RWPE2 (cell line): ENCODE data around the gene LTBP2.

Experiments
- ATAC-seq: fragments of 200-7000 bp; cut with Tn5 transposase; 3 replicates; pipeline ENCODE4 v1.9.1; 2021; ENCODE audit warnings: low read depth
- DNase-seq: peaks from one replicate; pipeline ENCODE4 v3.0.0-alpha.2; 2020; ENCODE audit warnings: low spot score
- H3K27ac ChIP-seq: fragments of 450-650 bp; 2 replicates; pipeline ENCODE4 v1.5.1; 2017; ENCODE audit warnings: mild to moderate bottlenecking; ENCODE audit not compliant: poor library complexity, severe bottlenecking
- H3K27me3 ChIP-seq: fragments of 250-450 bp; sonication (Bioruptor Pico); 2 replicates; pipeline ENCODE4 v1.5.1; 2021; ENCODE audit warnings: mild to moderate bottlenecking, moderate library complexity; ENCODE audit not compliant: insufficient read depth, poor library complexity, severe bottlenecking
- H3K36me3 ChIP-seq: fragments of 250-450 bp; sonication (Bioruptor Pico); 2 replicates; pipeline ENCODE4 v1.5.1; 2020; ENCODE audit warnings: low read depth, mild to moderate bottlenecking, moderate library complexity
- H3K4me1 ChIP-seq: fragments of 250-450 bp; sonication (Bioruptor Pico); 2 replicates; pipeline ENCODE4 v1.5.1; 2021; ENCODE audit warnings: mild to moderate bottlenecking, moderate library complexity; ENCODE audit not compliant: insufficient read depth, poor library complexity, severe bottlenecking
- H3K4me3 ChIP-seq: fragments of 250-450 bp; sonication (Bioruptor Pico); 2 replicates; pipeline ENCODE4 v1.5.1; 2021; ENCODE audit warnings: mild to moderate bottlenecking, moderate library complexity; ENCODE audit not compliant: severe bottlenecking
- H3K9me3 ChIP-seq: fragments of 250-450 bp; sonication (Bioruptor Pico); 2 replicates; pipeline ENCODE4 v1.5.1; 2021; ENCODE audit warnings: mild to moderate bottlenecking, moderate library complexity; ENCODE audit not compliant: severe bottlenecking
- CTCF ChIP-seq: fragments of 450-650 bp; IDR thresholded peaks from one replicate; pipeline ENCODE4 v1.5.1; 2017; ENCODE audit warnings: mild to moderate bottlenecking, moderate library complexity; ENCODE audit not compliant: poor library complexity, severe bottlenecking

LTBP2 gene

GRCh38 chr14:74636424-74637177 is 24.6 kb upstream of the LTBP2 start:
- no peak for DNase-seq

GRCh38 chr14:74635847-74636246 is 23.8 kb upstream of the LTBP2 start:
- no peak overlapping the region for H3K4me3 ChIP-seq
- H3K4me1 ChIP-seq, result peaks cover 9% of the 10 kb centered on the region
- TF ChIP-seq CTCF, result no peak
- peak overlapping the region; percentile 5 for H3K27ac ChIP-seq
- no peak for DNase-seq
- no peaks in the 10 kb centered on the region for H3K36me3 ChIP-seq
- peak; percentile 4; the same call in 1 of the 3 replicates for ATAC-seq
- H3K27me3 ChIP-seq, result no peaks in the 10 kb centered on the region
- H3K9me3 ChIP-seq, result no peaks in the 10 kb centered on the region

More at GRCh38 chr14:74636424-74637177, 24.6 kb upstream of the LTBP2 start:
- Histone ChIP-seq H3K9me3 (no peaks in the 10 kb centered on the region), H3K27me3 (no peaks in the 10 kb centered on the region), H3K36me3 (no peaks in the 10 kb centered on the region), H3K4me3 (no peak overlapping the region), H3K27ac (peak overlapping the region; percentile 5), H3K4me1 (peaks cover 9% of the 10 kb centered on the region)
- peak; percentile 68 for ATAC-seq
- TF ChIP-seq CTCF, result no peak

- ATAC-seq (no peak), DNase-seq (no peak)
- peaks cover 9% of the 10 kb centered on the region for H3K4me1 ChIP-seq
- H3K27me3 ChIP-seq, result no peaks in the 10 kb centered on the region
- no peak overlapping the region for H3K27ac ChIP-seq
- no peak for TF ChIP-seq CTCF
- H3K4me3 ChIP-seq, result no peak overlapping the region
- H3K36me3 ChIP-seq, result no peaks in the 10 kb centered on the region
- no peaks in the 10 kb centered on the region for H3K9me3 ChIP-seq
Observed at GRCh38 chr14:74634964-74635363, 22.9 kb upstream of the LTBP2 start.

GRCh38 chr14:74634481-74634880 is 22.4 kb upstream of the LTBP2 start:
- H3K4me1 ChIP-seq, result peaks cover 9% of the 10 kb centered on the region
- no peak overlapping the region for H3K27ac ChIP-seq
- TF ChIP-seq CTCF, result no peak
- no peak overlapping the region for H3K4me3 ChIP-seq
- no peaks in the 10 kb centered on the region for H3K27me3 ChIP-seq
- ATAC-seq, result no peak
- DNase-seq, result no peak
- H3K36me3 ChIP-seq, result no peaks in the 10 kb centered on the region
- no peaks in the 10 kb centered on the region for H3K9me3 ChIP-seq
